Erythroblast (primary cell): ENCODE data around the gene PIWIL4.
"Not testable (repeated sequence)": the region's sequence is repeated elsewhere in the genome, so short reads cannot be mapped to it uniquely, and the experiment has no call there.

Experiments
- GATA1 ChIP-seq: IDR thresholded peaks from 2 replicates; pipeline ENCODE4 v1.6.1; 2011; ENCODE audit warnings: low read depth, mild to moderate bottlenecking, control low read depth, low read length, moderate library complexity
- POLR2A ChIP-seq: IDR thresholded peaks from 2 replicates; pipeline ENCODE4 v1.6.1; 2011; ENCODE audit warnings: mild to moderate bottlenecking, low read length

DNA sequence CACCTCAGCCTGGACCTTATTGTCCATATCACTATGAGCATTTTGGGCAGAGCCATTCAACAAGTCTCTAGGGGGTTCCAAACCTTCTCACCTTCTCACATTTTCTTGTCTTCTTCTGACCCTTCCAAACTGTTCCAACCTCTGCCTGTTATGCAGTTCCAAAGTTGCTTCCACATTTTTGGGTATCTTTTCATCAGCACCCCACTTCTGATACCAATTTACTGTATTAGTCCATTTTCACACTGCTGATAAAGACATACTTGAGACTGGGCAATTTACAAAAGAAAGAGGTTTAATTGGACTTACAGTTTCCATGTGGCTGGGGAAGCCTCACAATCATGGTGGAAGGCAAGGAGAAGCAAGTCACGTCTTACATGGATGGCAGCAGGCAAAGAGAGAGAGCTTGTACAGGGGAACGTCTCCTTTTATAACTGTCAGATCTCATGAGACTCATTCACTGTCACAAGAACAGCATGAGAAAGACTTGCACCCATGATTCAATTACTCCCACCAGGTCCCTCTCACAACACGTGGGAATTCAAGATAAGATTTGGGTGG, 59.9 kb downstream of the PIWIL4 start:
- not testable (repeated sequence) for TF ChIP-seq POLR2A, GATA1
